NOMO-1 treated with dmso at 0.1 percent for 144 hours (cell line): ENCODE measurements around the gene IMMT.
A peak's percentile ranks its signal among the peaks of the same experiment; 100 is the strongest.

Experiments
- DNase-seq: peaks from one replicate; lab custom pipeline; 2025; ENCODE audit not compliant: unreplicated experiment; lab: John Stamatoyannopoulos, UW

Gene IMMT

GRCh38 chr2:86226636-86227520 is 31.6 kb upstream of the IMMT start:
- no peak for DNase-seq

GRCh38 chr2:86226070-86226469 is 30.8 kb upstream of the IMMT start:
- peak; percentile 60 for DNase-seq

GRCh38 chr2:86225581-86225980 is 30.3 kb upstream of the IMMT start:
- DNase-seq: peak; percentile 84

- DNase-seq: no peak
Observed at GRCh38 chr2:86224645-86225355, 29.5 kb upstream of the IMMT start.

- no peak for DNase-seq
Observed at GRCh38 chr2:86223927-86224560, 28.8 kb upstream of the IMMT start.

DNA sequence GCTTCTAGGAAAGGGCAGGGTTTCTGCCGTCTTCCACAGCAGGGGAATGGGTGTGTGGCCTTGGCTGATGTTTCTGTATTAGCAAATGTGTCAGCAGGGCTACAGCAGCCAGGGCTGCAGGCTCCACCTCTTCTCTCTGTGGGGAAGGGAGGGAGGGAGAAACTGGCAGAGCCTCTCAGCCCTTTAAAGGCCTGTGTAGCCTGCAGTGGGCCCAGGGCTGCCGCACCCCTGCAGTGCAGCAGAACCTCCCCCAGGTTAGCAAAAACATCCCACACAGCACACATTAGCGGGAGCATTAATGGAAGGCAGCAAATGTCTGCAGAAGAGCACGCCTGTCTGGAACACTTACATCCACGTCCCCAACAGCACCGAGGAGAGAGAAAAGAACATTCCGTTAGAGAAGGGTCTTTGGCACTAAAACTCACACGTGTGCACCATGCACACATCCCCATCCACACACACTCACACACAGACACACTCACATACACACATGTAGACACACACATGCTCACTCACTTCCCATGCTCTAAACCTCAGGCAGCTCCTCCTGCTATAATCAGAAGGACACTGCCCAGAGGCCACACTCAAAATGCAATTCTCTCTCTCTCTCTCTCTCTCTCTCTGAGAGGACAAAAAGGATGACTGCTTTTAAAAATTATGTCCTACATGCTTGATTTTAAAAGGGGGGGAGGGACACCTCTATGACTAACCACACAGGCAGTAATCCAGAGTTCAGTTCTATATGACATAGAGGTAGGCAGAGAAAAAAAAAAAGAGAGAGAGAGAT is 28.1 kb upstream of the IMMT start:
- no peak for DNase-seq

DNA sequence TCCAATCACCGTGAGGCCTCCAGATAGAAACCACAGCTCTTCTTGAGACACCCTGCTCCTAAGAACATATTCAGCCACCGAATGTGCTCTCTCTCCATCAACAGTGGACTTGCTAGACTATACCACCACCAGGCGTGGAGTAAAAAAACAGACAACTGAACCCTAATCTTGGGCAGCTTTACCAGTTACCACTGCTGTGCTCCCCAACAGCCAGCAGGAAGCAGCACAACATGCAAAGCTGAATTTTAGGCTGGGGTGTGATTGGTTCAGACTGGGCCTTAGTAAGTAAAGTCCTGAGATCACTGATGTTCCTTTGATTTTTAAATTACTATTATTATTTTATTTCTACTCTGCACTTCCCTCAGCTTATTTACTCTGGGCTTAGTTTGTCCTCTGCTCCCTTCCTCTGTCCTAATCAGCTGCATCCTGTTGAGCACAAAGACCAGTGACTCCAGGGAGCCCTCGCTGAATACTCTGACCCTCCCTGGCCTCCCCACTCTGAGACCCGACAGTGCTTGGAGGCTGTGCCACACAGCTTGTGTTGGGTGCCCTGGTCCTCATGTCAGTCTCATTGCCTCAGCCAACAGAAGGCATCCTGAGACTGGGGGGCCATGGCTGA is 25.9 kb upstream of the IMMT start:
- DNase-seq: peak; percentile 40

DNA sequence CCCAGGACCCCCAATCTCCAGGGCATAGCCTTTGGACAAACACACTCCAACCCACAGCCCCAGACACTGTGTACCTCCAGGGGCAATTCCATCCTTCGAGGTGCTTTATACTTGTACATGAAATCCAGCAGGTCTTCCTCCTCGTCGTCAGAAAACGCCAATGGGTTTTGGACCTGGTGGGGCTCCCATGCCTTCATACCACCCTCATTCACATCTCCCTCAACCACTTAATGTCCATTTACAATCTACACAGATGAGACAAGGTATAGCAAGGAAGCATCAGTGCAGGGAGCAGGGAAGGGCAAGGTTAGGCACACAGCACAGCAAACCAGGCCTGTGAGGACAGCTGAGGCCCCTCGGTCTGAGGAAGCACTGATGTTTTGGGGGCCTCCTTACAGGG is 24.6 kb upstream of the IMMT start:
- DNase-seq: no peak

- no peak for DNase-seq
Observed at GRCh38 chr2:86218124-86218523, 22.9 kb upstream of the IMMT start.

DNA sequence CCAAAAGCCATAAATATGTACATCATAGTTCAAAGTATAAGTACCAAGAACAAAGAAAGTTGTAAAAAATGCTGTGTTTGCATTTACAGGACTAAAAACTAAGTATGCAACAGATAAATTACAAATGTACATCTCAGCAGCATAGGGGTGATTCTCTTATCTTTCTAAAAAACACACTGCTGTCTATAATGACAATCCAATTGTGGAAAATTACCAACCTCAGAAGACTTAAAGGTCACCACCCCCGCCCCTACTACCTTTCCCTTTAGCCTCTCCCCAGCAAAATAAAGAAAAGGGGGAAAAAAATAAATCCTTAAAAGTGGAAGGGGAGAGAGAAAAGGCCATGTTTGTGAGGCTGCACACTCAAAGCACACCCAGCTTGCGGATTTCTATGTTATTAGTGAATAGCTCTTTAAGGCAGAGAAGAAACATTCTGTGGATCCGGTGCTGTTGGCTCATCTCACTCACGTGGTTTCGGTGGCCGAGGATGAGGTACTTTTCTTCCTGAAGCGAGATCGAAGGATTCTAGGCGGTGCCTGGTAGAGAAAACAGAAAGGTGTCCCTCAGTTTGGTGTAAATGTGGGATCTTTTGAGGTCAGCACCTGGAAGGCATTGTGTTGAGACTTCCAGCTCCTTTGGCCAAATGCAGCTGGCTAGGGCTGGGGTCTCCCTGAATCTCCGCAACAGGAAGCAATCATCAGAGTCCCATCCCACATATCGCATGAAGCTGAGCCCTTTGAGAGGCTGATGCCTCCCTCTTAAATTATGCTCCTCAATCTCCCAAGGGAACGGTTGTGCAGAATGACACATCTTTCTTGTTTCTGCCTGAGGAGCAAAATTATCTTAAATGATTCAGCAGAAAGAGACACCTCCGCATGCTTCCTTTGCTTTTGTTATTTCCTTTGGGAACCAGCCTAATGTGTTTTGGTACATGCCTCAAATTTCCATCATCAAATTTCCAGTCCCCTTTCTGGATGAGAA is 21.6 kb upstream of the IMMT start:
- no peak for DNase-seq

- DNase-seq: no peak
Observed at GRCh38 chr2:86214503-86214832, 19.2 kb upstream of the IMMT start.

DNA sequence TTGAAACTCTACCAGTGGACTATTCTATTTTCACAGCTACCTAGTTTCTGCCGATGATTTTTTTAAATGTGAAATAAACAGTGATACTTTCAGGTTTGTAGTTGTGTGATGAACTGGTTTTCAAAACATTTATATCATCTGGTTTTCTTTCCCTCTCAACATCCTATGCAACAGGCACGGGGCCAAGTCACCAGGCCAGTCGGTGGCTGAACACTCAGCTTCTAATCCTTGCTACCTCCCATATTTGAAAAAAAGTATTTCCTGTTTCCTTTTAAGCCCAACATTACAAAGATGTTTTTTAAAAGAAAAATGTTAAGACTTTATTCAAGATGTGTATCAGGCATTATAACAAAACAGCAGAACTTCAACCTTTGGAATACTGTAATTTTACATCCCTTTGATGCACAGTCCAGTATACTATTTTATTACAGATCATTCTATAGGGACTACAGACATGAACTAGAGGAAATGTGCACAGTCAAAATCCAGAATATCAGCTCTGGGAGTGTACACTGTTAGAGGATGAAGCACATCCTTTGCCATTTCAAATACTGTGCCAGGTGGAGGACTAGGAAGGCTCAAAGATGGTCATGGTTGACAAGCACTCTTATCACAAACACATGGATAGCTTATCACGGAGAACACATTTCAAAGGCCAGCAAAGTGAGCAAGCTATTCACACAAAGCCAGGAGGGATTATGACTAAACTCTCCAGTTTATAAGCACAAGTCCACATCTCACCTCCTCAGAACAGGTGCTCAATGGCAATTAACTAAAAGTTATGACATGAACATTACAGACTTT is 18.6 kb upstream of the IMMT start:
- DNase-seq: no peak

GRCh38 chr2:86213056-86213455 is 17.8 kb upstream of the IMMT start:
- no peak for DNase-seq

- no peak for DNase-seq
Observed at GRCh38 chr2:86211796-86212188, 16.5 kb upstream of the IMMT start.

- no peak for DNase-seq
Observed at GRCh38 chr2:86211033-86211795, 16.0 kb upstream of the IMMT start.

DNA sequence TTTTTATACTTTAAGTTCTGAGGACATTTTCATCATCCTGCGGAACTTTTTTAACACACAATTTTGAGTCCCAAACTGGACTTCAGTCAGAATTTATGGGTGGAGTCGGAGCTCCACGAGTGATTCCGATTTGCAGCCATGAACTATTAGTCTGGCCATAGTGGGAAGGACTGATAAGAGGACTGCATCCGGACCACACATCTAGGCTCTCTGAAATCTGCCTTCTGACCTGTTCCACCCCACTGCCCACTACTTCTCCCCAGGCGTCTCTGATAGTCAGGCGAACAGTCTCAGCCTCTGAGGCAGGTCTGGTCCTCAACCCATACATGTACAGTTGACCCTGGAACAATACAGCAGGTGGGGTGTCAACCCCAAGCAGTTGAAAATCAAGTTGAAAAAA is 9.2 kb upstream of the IMMT start:
- no peak for DNase-seq

DNA sequence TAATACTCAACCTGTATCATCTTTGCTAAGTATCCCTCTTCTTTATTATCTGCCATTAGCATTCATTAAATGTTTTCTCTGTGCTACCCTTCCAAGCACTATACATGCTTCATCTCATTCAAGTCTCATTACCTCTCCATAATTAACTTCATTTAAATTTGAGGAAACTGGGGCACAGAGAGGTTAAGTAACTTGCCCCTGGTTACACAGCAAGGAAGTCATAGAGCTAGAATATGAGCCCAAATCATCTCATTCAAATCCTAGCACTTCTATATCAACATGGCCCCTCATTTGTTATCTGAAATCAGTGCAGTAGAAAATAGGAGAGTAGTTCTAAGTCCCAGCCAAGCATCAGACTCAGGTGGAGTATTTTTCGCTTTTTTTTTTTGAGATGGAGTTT is 8.4 kb upstream of the IMMT start:
- no peak for DNase-seq

- DNase-seq: no peak
Observed at GRCh38 chr2:86202702-86203101, 7.4 kb upstream of the IMMT start.
